PC-9 (cell line): ENCODE measurements around the gene THBD.

Experiments
- EZH2 ChIP-seq: fragments of 200-600 bp; sonication (generic); IDR thresholded peaks from 2 replicates; pipeline ENCODE4 v1.8.0; 2017; ENCODE audit warnings: antibody characterized with exemption, low read depth
- TF ChIP-seq, protein P1 (sequence below): fragments of 200-600 bp; sonication (generic); conservative IDR thresholded peaks from 2 replicates; pipeline ENCODE4 v1.6.1; 2017; ENCODE audit warnings: mixed run types, antibody characterized with exemption, mild to moderate bottlenecking, moderate library complexity

DNA sequence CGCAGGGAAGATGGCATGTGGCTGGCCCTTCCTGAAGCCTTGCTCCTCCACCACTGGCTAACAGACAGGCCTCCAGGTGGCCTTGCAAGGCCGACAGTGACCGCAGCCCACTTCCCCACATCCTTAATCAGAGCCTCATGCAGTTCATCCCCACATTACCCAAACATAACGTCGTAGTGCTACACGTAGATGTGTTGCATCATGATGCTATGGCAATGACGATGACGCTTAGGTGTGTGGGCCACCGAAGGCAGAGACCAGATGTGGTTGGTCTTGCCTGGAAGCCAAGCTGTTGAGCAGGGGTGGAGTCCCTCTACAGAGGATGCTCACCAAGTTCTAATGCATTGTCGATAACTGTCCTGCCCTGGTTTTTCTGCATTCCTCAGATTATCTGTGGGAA is 31.0 kb upstream of the THBD start:
- TF ChIP-seq, protein P1, sequence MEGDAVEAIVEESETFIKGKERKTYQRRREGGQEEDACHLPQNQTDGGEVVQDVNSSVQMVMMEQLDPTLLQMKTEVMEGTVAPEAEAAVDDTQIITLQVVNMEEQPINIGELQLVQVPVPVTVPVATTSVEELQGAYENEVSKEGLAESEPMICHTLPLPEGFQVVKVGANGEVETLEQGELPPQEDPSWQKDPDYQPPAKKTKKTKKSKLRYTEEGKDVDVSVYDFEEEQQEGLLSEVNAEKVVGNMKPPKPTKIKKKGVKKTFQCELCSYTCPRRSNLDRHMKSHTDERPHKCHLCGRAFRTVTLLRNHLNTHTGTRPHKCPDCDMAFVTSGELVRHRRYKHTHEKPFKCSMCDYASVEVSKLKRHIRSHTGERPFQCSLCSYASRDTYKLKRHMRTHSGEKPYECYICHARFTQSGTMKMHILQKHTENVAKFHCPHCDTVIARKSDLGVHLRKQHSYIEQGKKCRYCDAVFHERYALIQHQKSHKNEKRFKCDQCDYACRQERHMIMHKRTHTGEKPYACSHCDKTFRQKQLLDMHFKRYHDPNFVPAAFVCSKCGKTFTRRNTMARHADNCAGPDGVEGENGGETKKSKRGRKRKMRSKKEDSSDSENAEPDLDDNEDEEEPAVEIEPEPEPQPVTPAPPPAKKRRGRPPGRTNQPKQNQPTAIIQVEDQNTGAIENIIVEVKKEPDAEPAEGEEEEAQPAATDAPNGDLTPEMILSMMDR, result no peak
- no peak for TF ChIP-seq EZH2
